Smooth muscle cell (in vitro differentiated cells): ENCODE data around the gene KNDC1. TPM values are rescaled to one million over a fixed set of nuclear protein-coding genes. Genes with fewer than 3 reads are reported as not detected.

ENCODE experiments used
- DNase-seq: peaks from one replicate; lab custom pipeline; 2025; ENCODE audit not compliant: unreplicated experiment; lab: John Stamatoyannopoulos, UW
- H2AFZ ChIP-seq: fragments of 200-600 bp; sonication (generic); 2 replicates; pipeline ENCODE4 v1.6.0; 2016; ENCODE audit warnings: antibody characterized with exemption, low read depth, mild to moderate bottlenecking
- H3F3A ChIP-seq: fragments of 200-600 bp; sonication (generic); 2 replicates; pipeline ENCODE4 v1.6.0; 2017; ENCODE audit warnings: antibody characterized with exemption, low read depth
- H3K27ac ChIP-seq: fragments of 200-600 bp; sonication (generic); 2 replicates; pipeline ENCODE4 v1.5.1; 2016; ENCODE audit warnings: low read depth, mild to moderate bottlenecking
- H3K27me3 ChIP-seq: fragments of 200-600 bp; sonication (generic); 2 replicates; pipeline ENCODE4 v1.6.1; 2016; ENCODE audit warnings: low read depth, mild to moderate bottlenecking
- H3K36me3 ChIP-seq: fragments of 200-600 bp; sonication (generic); 2 replicates; pipeline ENCODE4 v1.5.1; 2016; ENCODE audit warnings: low read depth
- H3K4me1 ChIP-seq: fragments of 200-600 bp; sonication (generic); 2 replicates; pipeline ENCODE4 v1.5.1; 2016; ENCODE audit warnings: low read depth
- H3K4me2 ChIP-seq: fragments of 200-600 bp; sonication (generic); 2 replicates; pipeline ENCODE4 v1.6.0; 2016; ENCODE audit warnings: mild to moderate bottlenecking
- H3K4me3 ChIP-seq: fragments of 200-600 bp; sonication (generic); 2 replicates; pipeline ENCODE4 v1.5.1; 2016; ENCODE audit warnings: mild to moderate bottlenecking
- H3K79me2 ChIP-seq: fragments of 200-600 bp; sonication (generic); 2 replicates; pipeline ENCODE4 v1.6.0; 2016; ENCODE audit warnings: low read depth, mild to moderate bottlenecking
- H3K9ac ChIP-seq: fragments of 200-600 bp; sonication (generic); 2 replicates; pipeline ENCODE4 v1.6.0; 2016; ENCODE audit warnings: low read depth
- H3K9me3 ChIP-seq: fragments of 200-600 bp; sonication (generic); replicated peaks from 2 replicates; pipeline ENCODE4 v1.5.1; 2016; ENCODE audit warnings: low read depth
- H4K20me1 ChIP-seq: fragments of 200-600 bp; sonication (generic); 2 replicates; pipeline ENCODE4 v1.6.0; 2016; ENCODE audit warnings: low read depth
- WGBS: methylation state at CpG from one replicate; pipeline ENCODE4 v1.1.7; 2016; ENCODE audit warnings: low lambda C conversion rate; 5-methylcytosine and 5-hydroxymethylcytosine counted together
- polyA plus RNA-seq: library from polyadenylated mRNA; unstranded; fragments of >200 nt; fragmentation: Nextera tagmentation; extraction: Ambion mirVana; gene quantifications from 2 replicates; pipeline ENCODE4 v1.2.1, GENCODE V29; 2016
- total RNA-seq: library from RNA; depleted of rRNA; stranded (reverse); fragments of >200 nt; gene quantifications from 2 replicates; pipeline ENCODE4 v1.2.3, GENCODE V29; 2014
- TF ChIP-seq, protein P1 (sequence below): fragments of 200-600 bp; sonication (generic); IDR thresholded peaks from 2 replicates; pipeline ENCODE4 v1.5.1; 2017; ENCODE audit warnings: borderline replicate concordance, mild to moderate bottlenecking, antibody characterized with exemption; ENCODE audit not compliant: insufficient read depth, poor library complexity, severe bottlenecking

Gene KNDC1
- total and polyA plus RNA-seq, 2 experiments from 2014 or later: 2.3 to 3.1 TPM

DNA sequence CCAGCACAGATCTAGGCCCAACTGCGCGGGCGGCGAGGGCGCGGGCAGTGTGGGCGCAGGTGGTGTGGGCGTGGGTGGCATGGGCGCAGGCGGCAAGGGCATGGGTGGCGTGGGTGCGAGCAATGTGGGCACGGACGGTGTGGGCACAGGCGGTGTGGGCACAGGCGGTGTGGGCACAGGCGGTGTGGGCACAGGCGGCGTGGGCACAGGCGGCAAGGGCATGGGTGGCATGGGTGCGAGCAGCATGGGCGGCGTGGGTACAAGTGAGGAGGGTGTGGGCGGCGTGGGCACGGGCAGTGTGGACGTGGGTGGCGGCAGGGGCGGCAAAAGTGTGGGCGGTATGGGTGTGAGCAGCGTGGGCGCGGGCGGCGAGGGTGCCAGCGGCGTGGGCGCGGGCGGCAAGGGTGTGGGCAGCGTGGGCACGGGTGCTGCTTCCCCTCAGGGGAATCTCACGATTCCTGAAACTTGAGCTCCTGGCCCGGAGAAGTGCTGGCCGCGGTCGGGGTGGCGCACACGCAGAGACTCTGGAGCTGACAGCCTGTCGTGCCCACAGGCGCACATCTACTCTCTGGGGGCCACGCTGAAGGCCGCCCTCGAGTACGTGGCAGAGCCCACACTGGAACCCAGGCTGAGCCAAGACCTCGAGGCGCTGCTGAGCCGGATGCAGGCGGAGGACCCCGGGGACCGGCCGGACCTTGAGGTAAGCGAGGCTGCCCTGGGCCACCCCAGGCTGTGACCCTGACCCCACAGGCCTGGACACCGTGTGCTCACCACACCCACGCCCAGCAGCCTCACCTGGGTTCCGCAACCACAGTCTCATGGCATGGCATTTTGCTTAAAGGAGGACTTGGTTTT is 23.0 kb downstream of the KNDC1 start:
- no peak overlapping the region for H3K4me2 ChIP-seq
- H3K4me1 ChIP-seq: no peaks in the 10 kb centered on the region
- no peaks in the 10 kb centered on the region for H4K20me1 ChIP-seq
- no peak overlapping the region for H3K9ac ChIP-seq
- no peaks in the 10 kb centered on the region for H3K27me3 ChIP-seq
- no peaks in the 10 kb centered on the region for H3K9me3 ChIP-seq
- DNase-seq: no peak
- H3K36me3 ChIP-seq: no peaks in the 10 kb centered on the region
- H3K79me2 ChIP-seq: no peaks in the 10 kb centered on the region
- TF ChIP-seq, protein P1, sequence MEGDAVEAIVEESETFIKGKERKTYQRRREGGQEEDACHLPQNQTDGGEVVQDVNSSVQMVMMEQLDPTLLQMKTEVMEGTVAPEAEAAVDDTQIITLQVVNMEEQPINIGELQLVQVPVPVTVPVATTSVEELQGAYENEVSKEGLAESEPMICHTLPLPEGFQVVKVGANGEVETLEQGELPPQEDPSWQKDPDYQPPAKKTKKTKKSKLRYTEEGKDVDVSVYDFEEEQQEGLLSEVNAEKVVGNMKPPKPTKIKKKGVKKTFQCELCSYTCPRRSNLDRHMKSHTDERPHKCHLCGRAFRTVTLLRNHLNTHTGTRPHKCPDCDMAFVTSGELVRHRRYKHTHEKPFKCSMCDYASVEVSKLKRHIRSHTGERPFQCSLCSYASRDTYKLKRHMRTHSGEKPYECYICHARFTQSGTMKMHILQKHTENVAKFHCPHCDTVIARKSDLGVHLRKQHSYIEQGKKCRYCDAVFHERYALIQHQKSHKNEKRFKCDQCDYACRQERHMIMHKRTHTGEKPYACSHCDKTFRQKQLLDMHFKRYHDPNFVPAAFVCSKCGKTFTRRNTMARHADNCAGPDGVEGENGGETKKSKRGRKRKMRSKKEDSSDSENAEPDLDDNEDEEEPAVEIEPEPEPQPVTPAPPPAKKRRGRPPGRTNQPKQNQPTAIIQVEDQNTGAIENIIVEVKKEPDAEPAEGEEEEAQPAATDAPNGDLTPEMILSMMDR: no peak
- H3F3A ChIP-seq: no peaks in the 10 kb centered on the region
- H3K4me3 ChIP-seq: no peak overlapping the region
- WGBS: 95% methylated on average over 35 of the region's 66 CpGs
- H3K27ac ChIP-seq: no peak overlapping the region
- no peak overlapping the region for H2AFZ ChIP-seq

- DNase-seq: no peak
- 90% methylated on average over 21 of the region's 21 CpGs for WGBS
- no peak overlapping the region for H2AFZ ChIP-seq
Observed at GRCh38 chr10:133183646-133184378, 23.8 kb downstream of the KNDC1 start.

DNA sequence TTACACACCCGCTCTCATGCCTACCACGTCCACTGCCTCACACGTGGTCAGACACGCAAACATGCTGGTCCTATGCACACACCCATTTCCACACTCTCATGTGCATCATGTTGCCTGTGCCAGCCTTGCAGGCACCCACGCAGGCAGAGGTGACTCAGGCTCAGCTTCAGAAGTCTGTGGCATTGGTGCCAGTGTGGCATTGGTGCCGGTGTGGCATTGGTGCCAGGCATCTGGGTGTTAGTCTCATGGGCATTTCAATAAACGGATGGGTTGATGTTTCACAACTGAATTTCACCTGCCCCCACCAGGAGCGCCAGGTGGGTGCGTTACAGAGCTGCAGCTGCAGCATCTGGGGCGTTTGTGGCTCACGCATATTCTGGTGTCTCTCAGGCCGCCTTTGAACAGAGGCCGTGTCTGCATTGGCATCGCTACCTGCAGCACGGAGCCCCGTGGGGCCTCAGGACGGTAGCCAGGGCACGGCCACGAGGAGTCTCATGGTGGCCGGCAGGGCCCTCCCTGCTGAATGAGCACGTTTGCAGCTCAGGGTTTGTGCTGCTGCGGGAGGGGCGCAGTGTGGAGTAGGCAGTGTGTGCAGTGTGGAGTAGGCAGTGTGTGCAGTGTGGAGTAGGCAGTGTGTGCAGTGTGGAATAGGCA is 24.7 kb downstream of the KNDC1 start:
- Histone ChIP-seq H3K9me3 (no peaks in the 10 kb centered on the region), H4K20me1 (no peaks in the 10 kb centered on the region), H3K4me2 (no peak overlapping the region), H3K27me3 (no peaks in the 10 kb centered on the region), H3K79me2 (no peaks in the 10 kb centered on the region), H3K4me3 (no peak overlapping the region), H3K9ac (no peak overlapping the region), H3K27ac (no peak overlapping the region), H3K4me1 (no peaks in the 10 kb centered on the region), H3F3A (no peaks in the 10 kb centered on the region), H3K36me3 (no peaks in the 10 kb centered on the region), H2AFZ (no peak overlapping the region)
- DNase-seq: no peak
- 82% methylated on average over 23 of the region's 23 CpGs for WGBS
- TF ChIP-seq, protein P1: no peak

More at GRCh38 chr10:133183646-133184378, 23.8 kb downstream of the KNDC1 start:
- Histone ChIP-seq H3K4me3 (no peak overlapping the region), H3K9ac (no peak overlapping the region), H3K4me1 (no peaks in the 10 kb centered on the region), H4K20me1 (no peaks in the 10 kb centered on the region), H3K79me2 (no peaks in the 10 kb centered on the region), H3K27ac (no peak overlapping the region), H3K27me3 (no peaks in the 10 kb centered on the region), H3K4me2 (no peak overlapping the region), H3K9me3 (no peaks in the 10 kb centered on the region), H3F3A (no peaks in the 10 kb centered on the region), H3K36me3 (no peaks in the 10 kb centered on the region)
- TF ChIP-seq, protein P1: no peak
